Upper lobe of right lung (tissue), 1 donor: ENCODE results near the gene TGIF1. TPM values are rescaled to one million over a fixed set of nuclear protein-coding genes. Genes with fewer than 3 reads are reported as not detected.

Experiments
- ATAC-seq: fragments of 200-7000 bp; cut with Tn5 transposase; one replicate; pipeline ENCODE4 v1.9.1; 2020; ENCODE audit warnings: mild to moderate bottlenecking, moderate library complexity
- DNase-seq: peaks from one replicate; pipeline ENCODE4 v3.0.0-alpha.2; 2020
- H3K27ac ChIP-seq: fragments of 200-600 bp; one replicate; pipeline ENCODE4 v1.8.0; 2022
- H3K27me3 ChIP-seq: fragments of 200-600 bp; one replicate; pipeline ENCODE4 v1.8.0; 2022; ENCODE audit warnings: mild to moderate bottlenecking
- H3K36me3 ChIP-seq: fragments of 200-600 bp; one replicate; pipeline ENCODE4 v1.8.0; 2022
- H3K4me1 ChIP-seq: fragments of 200-600 bp; one replicate; pipeline ENCODE4 v1.8.0; 2022
- H3K4me3 ChIP-seq: fragments of 200-600 bp; one replicate; pipeline ENCODE4 v1.8.0; 2022; ENCODE audit warnings: mild to moderate bottlenecking
- H3K9me3 ChIP-seq: fragments of 200-600 bp; one replicate; pipeline ENCODE4 v1.8.0; 2022
- intact Hi-C: fragments of 100-400 bp; cut with DNase I; formaldehyde crosslinking; loops from one replicate; pipeline ENCODE4 v1.11.0; 2022
- total RNA-seq: library from RNA; stranded (reverse); fragmentation: NEBNext Ultra II Directional; extraction: Animal tissue kit (Norgen Biotek cat#: 25700); gene quantifications from one replicate; pipeline ENCODE4 v1.2.1, GENCODE V29; 2021
- TF ChIP-seq, protein P1 (sequence below): fragments of 200-600 bp; IDR thresholded peaks from one replicate; pipeline ENCODE4 v1.8.0; 2022; ENCODE audit warnings: antibody characterized with exemption
- donor health status: DM: no; HTN: yes; CAD: no; lungs with severe emphysema.

Gene TGIF1
- total RNA-seq, 1 donor from 2014 or later: 48.4 TPM

DNA sequence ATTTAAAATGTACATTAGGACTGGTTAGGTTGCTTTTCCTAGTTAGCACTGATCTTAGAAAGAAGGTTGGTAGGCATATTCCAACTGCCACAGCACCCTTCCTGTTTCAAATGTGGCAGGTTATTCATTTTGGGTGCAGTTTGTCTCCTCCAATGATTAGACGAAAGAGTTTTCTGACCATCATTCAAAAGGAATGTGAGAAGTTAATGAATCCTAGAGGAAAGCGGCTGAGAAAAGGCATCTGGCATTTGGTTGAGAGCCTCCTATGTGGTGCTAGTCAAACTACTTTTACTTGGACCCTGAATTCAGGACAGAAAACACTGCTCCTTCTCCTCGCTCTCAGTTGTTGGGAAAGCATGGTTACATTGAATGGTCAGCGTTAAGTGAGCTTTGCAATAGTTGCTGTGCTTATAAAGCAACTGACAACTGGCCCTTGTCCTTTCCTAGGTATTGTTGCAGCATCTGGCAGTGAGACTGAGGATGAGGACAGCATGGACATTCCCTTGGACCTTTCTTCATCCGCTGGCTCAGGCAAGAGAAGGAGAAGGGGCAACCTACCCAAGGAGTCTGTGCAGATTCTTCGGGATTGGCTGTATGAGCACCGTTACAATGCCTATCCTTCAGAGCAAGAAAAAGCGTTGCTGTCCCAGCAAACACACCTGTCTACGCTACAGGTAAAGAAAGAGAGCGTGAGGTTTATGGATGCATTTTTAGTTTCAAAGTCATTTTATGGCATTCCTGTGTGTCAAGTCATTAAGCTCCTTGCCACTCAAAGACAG lies 6.1 kb downstream of the TGIF1 start:
- TF ChIP-seq, protein P1, sequence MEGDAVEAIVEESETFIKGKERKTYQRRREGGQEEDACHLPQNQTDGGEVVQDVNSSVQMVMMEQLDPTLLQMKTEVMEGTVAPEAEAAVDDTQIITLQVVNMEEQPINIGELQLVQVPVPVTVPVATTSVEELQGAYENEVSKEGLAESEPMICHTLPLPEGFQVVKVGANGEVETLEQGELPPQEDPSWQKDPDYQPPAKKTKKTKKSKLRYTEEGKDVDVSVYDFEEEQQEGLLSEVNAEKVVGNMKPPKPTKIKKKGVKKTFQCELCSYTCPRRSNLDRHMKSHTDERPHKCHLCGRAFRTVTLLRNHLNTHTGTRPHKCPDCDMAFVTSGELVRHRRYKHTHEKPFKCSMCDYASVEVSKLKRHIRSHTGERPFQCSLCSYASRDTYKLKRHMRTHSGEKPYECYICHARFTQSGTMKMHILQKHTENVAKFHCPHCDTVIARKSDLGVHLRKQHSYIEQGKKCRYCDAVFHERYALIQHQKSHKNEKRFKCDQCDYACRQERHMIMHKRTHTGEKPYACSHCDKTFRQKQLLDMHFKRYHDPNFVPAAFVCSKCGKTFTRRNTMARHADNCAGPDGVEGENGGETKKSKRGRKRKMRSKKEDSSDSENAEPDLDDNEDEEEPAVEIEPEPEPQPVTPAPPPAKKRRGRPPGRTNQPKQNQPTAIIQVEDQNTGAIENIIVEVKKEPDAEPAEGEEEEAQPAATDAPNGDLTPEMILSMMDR: no peak
- ATAC-seq: no peak
- intact Hi-C loops: no loop called here
- no peak for DNase-seq
- Histone ChIP-seq H3K27ac (peak overlapping the region; percentile 99), H3K36me3 (peaks cover 41% of the 10 kb centered on the region), H3K9me3 (no peaks in the 10 kb centered on the region), H3K4me3 (no peak overlapping the region), H3K27me3 (no peaks in the 10 kb centered on the region), H3K4me1 (peaks cover 57% of the 10 kb centered on the region)

DNA sequence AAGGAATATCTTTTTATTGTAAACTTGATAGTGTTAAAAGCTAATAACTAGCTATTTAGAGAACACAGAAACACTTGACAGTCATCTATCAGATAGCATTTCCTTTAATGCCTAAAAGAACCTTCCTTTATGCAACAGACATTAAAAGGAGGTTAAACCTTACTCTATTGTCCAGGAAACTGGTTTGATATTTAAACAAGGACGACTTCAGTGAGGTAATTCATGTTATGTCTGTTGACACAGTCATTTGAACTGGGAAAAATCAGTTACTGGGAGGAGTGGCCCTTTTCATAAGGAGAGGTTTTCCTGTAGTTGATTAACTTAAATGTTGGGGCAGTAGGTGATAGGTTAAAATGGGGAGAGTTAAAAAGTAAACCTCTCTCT lies 6.7 kb downstream of the TGIF1 start:
- Histone ChIP-seq H3K27me3 (no peaks in the 10 kb centered on the region), H3K27ac (peak overlapping the region; percentile 99), H3K36me3 (peaks cover 41% of the 10 kb centered on the region), H3K4me3 (no peak overlapping the region), H3K4me1 (peaks cover 57% of the 10 kb centered on the region), H3K9me3 (no peaks in the 10 kb centered on the region)
- ATAC-seq: peak; percentile 19
- DNase-seq: no peak
- TF ChIP-seq, protein P1: no peak
- intact Hi-C loops: no loop called here

DNA sequence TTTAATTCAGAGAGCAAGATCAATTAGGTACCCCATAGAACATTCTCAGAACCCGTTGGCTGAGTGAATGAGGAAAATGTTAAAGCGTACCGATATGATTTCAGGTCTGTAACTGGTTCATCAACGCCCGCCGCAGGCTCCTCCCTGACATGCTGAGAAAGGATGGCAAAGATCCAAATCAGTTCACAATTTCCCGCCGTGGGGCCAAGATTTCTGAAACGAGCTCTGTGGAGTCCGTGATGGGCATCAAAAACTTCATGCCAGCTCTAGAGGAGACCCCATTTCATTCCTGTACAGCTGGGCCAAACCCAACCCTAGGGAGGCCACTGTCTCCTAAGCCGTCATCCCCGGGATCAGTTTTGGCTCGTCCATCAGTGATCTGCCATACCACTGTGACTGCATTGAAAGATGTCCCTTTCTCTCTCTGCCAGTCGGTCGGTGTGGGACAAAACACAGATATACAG lies 7.3 kb downstream of the TGIF1 start:
- no peak for DNase-seq
- no peak for ATAC-seq
- peaks cover 57% of the 10 kb centered on the region for H3K4me1 ChIP-seq
- H3K27ac ChIP-seq: peak overlapping the region; percentile 99
- peaks cover 46% of the 10 kb centered on the region for H3K36me3 ChIP-seq
- no peaks in the 10 kb centered on the region for H3K27me3 ChIP-seq
- intact Hi-C loops: no loop called here
- TF ChIP-seq, protein P1: no peak
- no peak overlapping the region for H3K4me3 ChIP-seq
- no peaks in the 10 kb centered on the region for H3K9me3 ChIP-seq

DNA sequence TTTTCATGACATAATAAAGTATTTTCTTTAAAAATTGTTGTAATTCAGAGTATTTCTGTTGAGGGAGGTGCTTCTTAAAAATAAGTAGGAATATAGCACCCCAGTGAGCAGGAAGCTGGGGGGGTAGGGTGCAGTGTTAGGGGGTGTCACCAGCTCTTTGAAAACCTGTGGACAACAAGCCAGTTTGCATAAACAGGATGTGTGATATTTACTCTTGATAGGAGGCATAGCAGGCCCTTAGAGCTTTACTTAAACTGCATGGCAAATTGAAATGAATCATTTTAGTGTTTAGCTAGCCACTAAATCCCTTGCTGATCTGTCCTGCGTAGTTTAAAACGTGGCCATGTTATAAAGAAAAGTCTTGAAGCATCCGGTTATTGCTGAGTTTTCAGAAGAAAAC lies 8.4 kb downstream of the TGIF1 start:
- intact Hi-C loops: no loop called here
- H3K36me3 ChIP-seq: peaks cover 46% of the 10 kb centered on the region
- H3K4me1 ChIP-seq: peaks cover 48% of the 10 kb centered on the region
- H3K4me3 ChIP-seq: no peak overlapping the region
- TF ChIP-seq, protein P1: no peak
- H3K9me3 ChIP-seq: no peaks in the 10 kb centered on the region
- H3K27me3 ChIP-seq: no peaks in the 10 kb centered on the region
- DNase-seq (no peak), ATAC-seq (no peak)
- H3K27ac ChIP-seq: peak overlapping the region; percentile 61

DNA sequence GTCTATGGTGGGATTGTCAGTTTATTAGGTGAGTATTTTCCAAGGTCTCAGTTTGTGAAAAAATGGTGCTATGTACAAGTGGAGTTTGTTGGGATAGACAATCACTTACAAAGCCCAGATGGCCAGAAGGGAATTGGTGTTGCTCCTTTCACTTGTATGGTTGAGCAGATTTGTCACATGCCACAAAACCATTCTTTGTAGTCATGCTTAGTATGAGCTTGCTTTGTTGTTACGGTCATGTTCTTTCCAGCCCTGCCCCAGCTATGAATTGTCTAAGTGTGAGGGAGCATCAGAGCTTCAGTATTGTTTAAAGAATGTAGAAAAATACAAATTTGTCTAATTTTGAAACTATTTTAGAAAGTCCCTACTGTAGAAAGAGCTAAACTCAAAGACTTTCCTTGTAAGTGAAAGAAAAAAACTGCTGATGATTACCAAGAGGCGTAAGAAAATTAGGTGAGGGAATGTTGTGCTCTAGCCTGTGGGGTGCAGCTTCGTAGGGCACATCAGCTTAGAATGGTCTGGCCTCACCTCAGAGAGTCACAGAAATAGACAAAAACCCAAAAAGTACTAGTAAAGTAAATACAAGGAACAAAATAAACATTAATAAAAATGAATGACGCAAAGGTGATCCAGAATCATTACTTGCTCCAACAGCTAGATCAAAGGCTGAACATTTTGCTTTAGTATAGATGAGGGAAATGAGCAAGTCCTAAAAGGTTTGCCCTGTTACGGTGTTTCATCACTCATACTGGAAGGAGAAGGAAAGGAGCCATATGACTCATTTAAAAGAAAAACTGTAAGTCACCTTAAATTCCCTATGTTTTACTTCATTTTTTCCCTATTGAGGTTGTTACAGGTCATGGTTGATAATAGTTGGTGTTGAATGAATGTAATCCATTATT lies 9.2 kb downstream of the TGIF1 start:
- H3K27me3 ChIP-seq: no peaks in the 10 kb centered on the region
- peak overlapping the region; percentile 61 for H3K27ac ChIP-seq
- intact Hi-C loops: no loop called here
- TF ChIP-seq, protein P1: no peak
- peaks cover 42% of the 10 kb centered on the region for H3K4me1 ChIP-seq
- ATAC-seq (no peak), DNase-seq (no peak)
- H3K36me3 ChIP-seq: peaks cover 46% of the 10 kb centered on the region
- no peak overlapping the region for H3K4me3 ChIP-seq
- H3K9me3 ChIP-seq: no peaks in the 10 kb centered on the region
